Stomach smooth muscle (tissue), 2 donors: ENCODE measurements around the gene CTSO.

Experiments
- H3K27ac ChIP-seq: one replicate; pipeline ENCODE4 v1.7.0; 2013; ENCODE audit warnings: mild to moderate bottlenecking, low read length, inconsistent platforms
- H3K27me3 ChIP-seq, 2 donors: one replicate each; pipeline ENCODE4 v1.7.0; 2013; ENCODE audit warnings: low read length in 2 of 2; ENCODE audit not compliant: insufficient read depth in 2 of 2, control insufficient read depth in 1 of 2
- H3K36me3 ChIP-seq, 2 donors: one replicate each; pipeline ENCODE4 v1.7.0; 2013; ENCODE audit warnings: low read length in 2 of 2; ENCODE audit not compliant: control insufficient read depth in 2 of 2, insufficient read depth in 2 of 2
- H3K4me1 ChIP-seq: one replicate; pipeline ENCODE4 v1.7.0; 2013; ENCODE audit warnings: low read length; ENCODE audit not compliant: control insufficient read depth, insufficient read depth
- H3K4me3 ChIP-seq, 2 donors: one replicate each; pipeline ENCODE4 v1.7.0; 2013; ENCODE audit warnings: low read length in 2 of 2
- H3K9ac ChIP-seq, 2 donors: one replicate each; pipeline ENCODE4 v1.7.0; 2013; ENCODE audit warnings: low read length in 2 of 2, mild to moderate bottlenecking in 1 of 2
- H3K9me3 ChIP-seq, 2 donors: one replicate each; pipeline ENCODE4 v1.7.0; 2013; ENCODE audit warnings: low read length in 2 of 2; ENCODE audit not compliant: control insufficient read depth in 2 of 2
- donor health status: healthy.
- donor health status: Pancreatic carcinoma.

CTSO gene

GRCh38 chr4:155889031-155889793 is 64.5 kb downstream of the CTSO start:
- Histone ChIP-seq H3K9me3 (no peaks in the 10 kb centered on the region), H3K27ac (no peak overlapping the region), H3K27me3 (no peaks in the 10 kb centered on the region), H3K4me1 (no peaks in the 10 kb centered on the region), H3K9ac (no peak overlapping the region), H3K36me3 (no peaks in the 10 kb centered on the region), H3K4me3 (no peak overlapping the region)

DNA sequence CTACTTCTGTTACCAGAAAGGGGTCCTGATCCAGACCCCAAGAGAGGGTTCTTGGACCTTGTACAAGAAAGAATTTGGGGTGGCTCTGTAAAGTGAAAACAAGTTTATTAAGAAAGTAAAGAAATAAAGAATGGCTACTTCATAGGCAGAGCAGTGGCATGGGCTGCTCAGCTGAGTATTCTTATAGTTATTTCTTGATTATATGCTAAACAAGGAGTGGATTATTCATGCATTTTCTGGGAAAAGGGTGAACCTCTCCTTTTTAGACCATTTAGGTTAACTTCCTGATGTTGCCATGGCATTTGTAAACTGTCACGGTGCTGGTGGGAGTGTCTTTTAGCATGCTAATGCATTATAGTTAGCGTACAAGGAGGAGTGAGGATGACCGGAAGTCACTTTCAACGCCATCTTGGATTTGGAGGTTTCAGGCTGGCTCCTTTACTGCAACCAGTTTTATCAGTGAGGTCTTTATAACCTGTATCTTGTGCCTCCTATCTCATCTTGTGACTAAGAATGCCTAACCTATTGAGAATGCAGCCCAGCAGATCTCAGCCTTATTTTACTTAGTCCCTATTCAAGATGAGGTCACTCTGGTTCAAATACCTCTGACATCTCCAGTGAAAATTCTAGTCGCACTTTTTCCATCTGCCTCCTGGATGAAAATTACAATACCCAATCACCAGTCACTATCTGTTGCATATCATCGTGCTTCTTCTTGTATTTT is 65.7 kb downstream of the CTSO start:
- Histone ChIP-seq H3K27ac (no peak overlapping the region), H3K27me3 (no peaks in the 10 kb centered on the region), H3K4me3 (no peak overlapping the region), H3K4me1 (no peaks in the 10 kb centered on the region), H3K36me3 (no peaks in the 10 kb centered on the region), H3K9me3 (no peaks in the 10 kb centered on the region), H3K9ac (no peak overlapping the region)

DNA sequence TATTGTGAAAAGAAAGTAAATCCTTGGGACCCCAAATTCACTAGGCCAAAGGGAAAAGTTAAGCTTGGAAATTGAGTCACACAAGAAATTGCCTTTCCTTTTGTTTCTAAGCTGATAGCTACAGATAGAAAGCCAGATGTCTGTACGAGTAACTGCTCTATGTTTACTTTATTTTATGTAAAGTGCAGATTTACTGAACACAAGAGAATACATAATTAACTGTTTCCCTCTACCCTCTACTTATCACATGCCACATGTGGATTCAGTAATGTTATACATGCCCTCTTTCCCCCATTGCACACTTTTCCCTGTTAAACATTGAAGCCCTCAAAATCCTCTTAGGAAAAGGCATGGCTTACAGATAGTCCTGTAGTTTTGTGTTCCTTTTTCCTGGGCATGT is 66.6 kb downstream of the CTSO start:
- H3K4me3 ChIP-seq = no peak overlapping the region
- no peaks in the 10 kb centered on the region for H3K9me3 ChIP-seq
- H3K4me1 ChIP-seq = no peaks in the 10 kb centered on the region
- no peaks in the 10 kb centered on the region for H3K27me3 ChIP-seq
- no peak overlapping the region for H3K27ac ChIP-seq
- no peak overlapping the region for H3K9ac ChIP-seq
- H3K36me3 ChIP-seq = no peaks in the 10 kb centered on the region

GRCh38 chr4:155885666-155886065 is 68.0 kb downstream of the CTSO start:
- Histone ChIP-seq H3K4me3 (no peak overlapping the region), H3K27ac (no peak overlapping the region), H3K27me3 (no peaks in the 10 kb centered on the region), H3K9ac (no peak overlapping the region), H3K36me3 (no peaks in the 10 kb centered on the region), H3K9me3 (no peaks in the 10 kb centered on the region), H3K4me1 (no peaks in the 10 kb centered on the region)

GRCh38 chr4:155883895-155884294 is 69.8 kb downstream of the CTSO start:
- Histone ChIP-seq H3K27ac (no peak overlapping the region), H3K36me3 (no peaks in the 10 kb centered on the region), H3K9ac (no peak overlapping the region), H3K4me3 (no peak overlapping the region), H3K27me3 (no peaks in the 10 kb centered on the region), H3K9me3 (no peaks in the 10 kb centered on the region), H3K4me1 (no peaks in the 10 kb centered on the region)

GRCh38 chr4:155881555-155881954 is 72.1 kb downstream of the CTSO start:
- Histone ChIP-seq H3K4me1 (no peaks in the 10 kb centered on the region), H3K9ac (no peak overlapping the region), H3K36me3 (no peaks in the 10 kb centered on the region), H3K4me3 (no peak overlapping the region), H3K27me3 (no peaks in the 10 kb centered on the region), H3K9me3 (no peaks in the 10 kb centered on the region), H3K27ac (no peak overlapping the region)

- Histone ChIP-seq H3K27ac (no peak overlapping the region), H3K4me1 (no peaks in the 10 kb centered on the region), H3K9me3 (no peaks in the 10 kb centered on the region), H3K4me3 (no peak overlapping the region), H3K9ac (no peak overlapping the region), H3K27me3 (no peaks in the 10 kb centered on the region), H3K36me3 (no peaks in the 10 kb centered on the region)
Observed at GRCh38 chr4:155879767-155880166, 73.9 kb downstream of the CTSO start.

- Histone ChIP-seq H3K27ac (no peak overlapping the region), H3K9me3 (no peaks in the 10 kb centered on the region), H3K4me1 (no peaks in the 10 kb centered on the region), H3K4me3 (no peak overlapping the region), H3K9ac (no peak overlapping the region), H3K27me3 (no peaks in the 10 kb centered on the region), H3K36me3 (no peaks in the 10 kb centered on the region)
Observed at GRCh38 chr4:155878611-155879010, 75.1 kb downstream of the CTSO start.

- Histone ChIP-seq H3K36me3 (no peaks in the 10 kb centered on the region), H3K4me1 (no peaks in the 10 kb centered on the region), H3K27ac (no peak overlapping the region), H3K9ac (no peak overlapping the region), H3K9me3 (no peaks in the 10 kb centered on the region), H3K4me3 (no peak overlapping the region), H3K27me3 (no peaks in the 10 kb centered on the region)
Observed at GRCh38 chr4:155877971-155878370, 75.7 kb downstream of the CTSO start.

DNA sequence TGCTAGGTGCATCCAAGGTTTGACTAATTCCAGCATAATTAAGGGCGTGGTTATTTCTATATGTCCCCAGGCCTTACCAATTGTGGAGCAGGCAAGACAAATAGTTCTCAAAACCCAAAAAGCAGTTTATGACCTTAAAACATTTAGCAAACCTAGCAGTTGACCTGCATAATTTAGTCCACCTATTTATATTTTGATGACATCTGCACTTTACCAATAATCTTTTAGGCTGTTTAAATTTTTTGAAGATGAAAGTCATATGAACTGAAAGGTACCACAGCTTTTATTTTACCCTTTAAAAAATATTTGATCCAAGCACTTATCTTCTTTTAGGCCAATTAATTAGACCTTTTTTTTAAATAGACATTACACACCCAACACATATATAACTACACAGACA is 77.8 kb downstream of the CTSO start:
- H3K9ac ChIP-seq = no peak overlapping the region
- no peaks in the 10 kb centered on the region for H3K27me3 ChIP-seq
- no peak overlapping the region for H3K27ac ChIP-seq
- no peak overlapping the region for H3K4me3 ChIP-seq
- H3K4me1 ChIP-seq = no peaks in the 10 kb centered on the region
- no peaks in the 10 kb centered on the region for H3K36me3 ChIP-seq
- H3K9me3 ChIP-seq = no peaks in the 10 kb centered on the region
